ENCODE results near the gene PIEZO1. TPM values are rescaled to one million over a fixed set of nuclear protein-coding genes. Genes with fewer than 3 reads are reported as not detected.

Gene PIEZO1
- 10 to 100 TPM; 21.7 to 45.6 (median 29.8) TPM for total RNA-seq
- 37.3 TPM for polyA plus RNA-seq
- long read RNA-seq, donor 1, partial matches to known transcripts, result 12 of 19 reads
- long read RNA-seq, donor 1, other reads (novel, unspliced or antisense), result 4 of 19 reads
- long read RNA-seq, donor 2, partial matches to known transcripts, result 16 of 22 reads
- long read RNA-seq, donor 2, other reads (novel, unspliced or antisense), result 5 of 22 reads
- long read RNA-seq, donor 3, partial matches to known transcripts, result 41 of 62 reads
- long read RNA-seq, donor 3, other reads (novel, unspliced or antisense), result 17 of 62 reads
- long read RNA-seq, donor 4, partial matches to known transcripts, result 13 of 16 reads
- long read RNA-seq, donor 4, other reads (novel, unspliced or antisense), result 2 of 16 reads

- H3K4me3 ChIP-seq (ENCODE audit: low read length), result peak within 1 kb of the TSS; percentile 70
- no peaks in the 10 kb centered on the region for H3K4me1 ChIP-seq (ENCODE audit: control insufficient read depth, insufficient read depth, low read length)
- no peaks in the 10 kb centered on the region for H3K9me3 ChIP-seq (ENCODE audit: control insufficient read depth, low read length)
- intact Hi-C loops (cut with DNase I), result loop anchor here in 2 of 4 donors (2.0 to 5.0 kb wide), 2 partner anchors 41 to 43 kb away; no protein-coding TSS in a partner anchor
- DNase-seq (peak; percentile 76 to 93 (median 92)), ATAC-seq (peak; percentile 57 to 59)
- peak within 1 kb of the TSS; percentile 58 for H3K27ac ChIP-seq (ENCODE audit: low read length)
- WGBS, result 4% methylated on average over 110 of the region's 110 CpGs
- no peaks in the 10 kb centered on the region for H3K27me3 ChIP-seq (ENCODE audit: control insufficient read depth, insufficient read depth)
These were observed at the start of gene PIEZO1 for GRCh38 chr16:88785106-88785924. PIEZO1 (minus strand) TSS chr16:88785220; CDS start chr16:88784964, 256 bp downstream.

GRCh38 chr16:88834670-88835069, 49.6 kb upstream of the PIEZO1 start:
- 92% methylated on average over 13 of the region's 13 CpGs for WGBS
- ATAC-seq, result no peak
- DNase-seq, result no peak
- intact Hi-C loops (cut with DNase I), result no loop called here
- no peaks in the 10 kb centered on the region for H3K27me3 ChIP-seq (ENCODE audit: control insufficient read depth, insufficient read depth)
- H3K9me3 ChIP-seq (ENCODE audit: control insufficient read depth, low read length), result no peaks in the 10 kb centered on the region
- H3K27ac ChIP-seq (ENCODE audit: low read length), result no peak overlapping the region
- no peak overlapping the region for H3K4me3 ChIP-seq (ENCODE audit: low read length)
- H3K4me1 ChIP-seq (ENCODE audit: control insufficient read depth, insufficient read depth, low read length), result no peaks in the 10 kb centered on the region

- intact Hi-C loops (cut with DNase I), result no loop called here
- H3K27me3 ChIP-seq (ENCODE audit: control insufficient read depth, insufficient read depth), result no peaks in the 10 kb centered on the region
- no peak for DNase-seq
- WGBS, result 96% methylated on average over 13 of the region's 13 CpGs
- H3K4me1 ChIP-seq (ENCODE audit: control insufficient read depth, insufficient read depth, low read length), result no peaks in the 10 kb centered on the region
- no peak overlapping the region for H3K27ac ChIP-seq (ENCODE audit: low read length)
- H3K4me3 ChIP-seq (ENCODE audit: low read length), result no peak overlapping the region
- no peak for ATAC-seq
- no peaks in the 10 kb centered on the region for H3K9me3 ChIP-seq (ENCODE audit: control insufficient read depth, low read length)
These were observed 48.1 kb upstream of the PIEZO1 start for GRCh38 chr16:88833086-88833485.

GRCh38 chr16:88831838-88832237, 46.8 kb upstream of the PIEZO1 start:
- no peaks in the 10 kb centered on the region for H3K27me3 ChIP-seq (ENCODE audit: control insufficient read depth, insufficient read depth)
- ATAC-seq, result peak in 1 of 2 donors; percentile 6
- intact Hi-C loops (cut with DNase I), result no loop called here

GRCh38 chr16:88830783-88831182, 45.8 kb upstream of the PIEZO1 start:
- DNase-seq (no peak), ATAC-seq (no peak)
- no peak overlapping the region for H3K27ac ChIP-seq (ENCODE audit: low read length)
- no peaks in the 10 kb centered on the region for H3K27me3 ChIP-seq (ENCODE audit: control insufficient read depth, insufficient read depth)
- no peaks in the 10 kb centered on the region for H3K9me3 ChIP-seq (ENCODE audit: control insufficient read depth, low read length)
- no peaks in the 10 kb centered on the region for H3K4me1 ChIP-seq (ENCODE audit: control insufficient read depth, insufficient read depth, low read length)
- 92% methylated on average over 14 of the region's 14 CpGs for WGBS
- H3K4me3 ChIP-seq (ENCODE audit: low read length), result no peak overlapping the region
- intact Hi-C loops (cut with DNase I), result no loop called here

More at GRCh38 chr16:88831838-88832237, 46.8 kb upstream of the PIEZO1 start:
- no peaks in the 10 kb centered on the region for H3K9me3 ChIP-seq (ENCODE audit: control insufficient read depth, low read length)
- no peak for DNase-seq
- no peak overlapping the region for H3K27ac ChIP-seq (ENCODE audit: low read length)
- 82% methylated on average over 13 of the region's 13 CpGs for WGBS
- H3K4me3 ChIP-seq (ENCODE audit: low read length), result no peak overlapping the region
- no peaks in the 10 kb centered on the region for H3K4me1 ChIP-seq (ENCODE audit: control insufficient read depth, insufficient read depth, low read length)

- Histone ChIP-seq H3K4me3 (ENCODE audit: low read length) (no peak overlapping the region), H3K4me1 (ENCODE audit: control insufficient read depth, insufficient read depth, low read length) (no peaks in the 10 kb centered on the region), H3K9me3 (ENCODE audit: control insufficient read depth, low read length) (no peaks in the 10 kb centered on the region), H3K27ac (ENCODE audit: low read length) (no peak overlapping the region), H3K27me3 (ENCODE audit: control insufficient read depth, insufficient read depth) (no peaks in the 10 kb centered on the region)
- WGBS, result 55% methylated on average over 11 of the region's 11 CpGs
- intact Hi-C loops (cut with DNase I), result no loop called here
- peak; percentile 72 to 82 (median 79) for DNase-seq
- peak; percentile 64 to 65 for ATAC-seq
These were observed 45.2 kb upstream of the PIEZO1 start for GRCh38 chr16:88830258-88830657.

- no peak for ATAC-seq
- intact Hi-C loops (cut with DNase I), result no loop called here
- DNase-seq, result no peak
- 89% methylated on average over 24 of the region's 24 CpGs for WGBS
- H3K27me3 ChIP-seq (ENCODE audit: control insufficient read depth, insufficient read depth), result no peaks in the 10 kb centered on the region
- H3K9me3 ChIP-seq (ENCODE audit: control insufficient read depth, low read length), result no peaks in the 10 kb centered on the region
- H3K4me3 ChIP-seq (ENCODE audit: low read length), result no peak overlapping the region
- no peak overlapping the region for H3K27ac ChIP-seq (ENCODE audit: low read length)
- no peaks in the 10 kb centered on the region for H3K4me1 ChIP-seq (ENCODE audit: control insufficient read depth, insufficient read depth, low read length)
These were observed 43.7 kb upstream of the PIEZO1 start for GRCh38 chr16:88828711-88829110.

- intact Hi-C loops (cut with DNase I), result no loop called here
- H3K27ac ChIP-seq (ENCODE audit: low read length), result no peak overlapping the region
- no peaks in the 10 kb centered on the region for H3K9me3 ChIP-seq (ENCODE audit: control insufficient read depth, low read length)
- no peak for ATAC-seq
- WGBS, result 92% methylated on average over 21 of the region's 21 CpGs
- H3K4me1 ChIP-seq (ENCODE audit: control insufficient read depth, insufficient read depth, low read length), result no peaks in the 10 kb centered on the region
- no peaks in the 10 kb centered on the region for H3K27me3 ChIP-seq (ENCODE audit: control insufficient read depth, insufficient read depth)
- DNase-seq, result no peak
- H3K4me3 ChIP-seq (ENCODE audit: low read length), result no peak overlapping the region
These were observed 42.7 kb upstream of the PIEZO1 start for GRCh38 chr16:88827727-88828126.

GRCh38 chr16:88826070-88826840, 41.2 kb upstream of the PIEZO1 start:
- Histone ChIP-seq H3K4me3 (ENCODE audit: low read length) (no peak overlapping the region), H3K9me3 (ENCODE audit: control insufficient read depth, low read length) (no peaks in the 10 kb centered on the region), H3K4me1 (ENCODE audit: control insufficient read depth, insufficient read depth, low read length) (no peaks in the 10 kb centered on the region), H3K27me3 (ENCODE audit: control insufficient read depth, insufficient read depth) (no peaks in the 10 kb centered on the region), H3K27ac (ENCODE audit: low read length) (no peak overlapping the region)
- ATAC-seq, result no peak
- intact Hi-C loops (cut with DNase I), result no loop called here
- DNase-seq, result no peak
- 95% methylated on average over 26 of the region's 26 CpGs for WGBS

- Histone ChIP-seq H3K27ac (ENCODE audit: low read length) (no peak overlapping the region), H3K9me3 (ENCODE audit: control insufficient read depth, low read length) (no peaks in the 10 kb centered on the region), H3K4me3 (ENCODE audit: low read length) (no peak overlapping the region), H3K27me3 (ENCODE audit: control insufficient read depth, insufficient read depth) (no peaks in the 10 kb centered on the region), H3K4me1 (ENCODE audit: control insufficient read depth, insufficient read depth, low read length) (no peaks in the 10 kb centered on the region)
- intact Hi-C loops (cut with DNase I), result no loop called here
- DNase-seq (no peak), ATAC-seq (no peak)
- WGBS, result 97% methylated on average over 12 of the region's 12 CpGs
These were observed 40.1 kb upstream of the PIEZO1 start for GRCh38 chr16:88825146-88825545.
